ENCODE data around the gene ACAD11. TPM values are rescaled to one million over a fixed set of nuclear protein-coding genes. Genes with fewer than 3 reads are reported as not detected.

The ACAD11 gene
- total RNA-seq, 1 donor from 2014 or later = 26.5 TPM

DNA sequence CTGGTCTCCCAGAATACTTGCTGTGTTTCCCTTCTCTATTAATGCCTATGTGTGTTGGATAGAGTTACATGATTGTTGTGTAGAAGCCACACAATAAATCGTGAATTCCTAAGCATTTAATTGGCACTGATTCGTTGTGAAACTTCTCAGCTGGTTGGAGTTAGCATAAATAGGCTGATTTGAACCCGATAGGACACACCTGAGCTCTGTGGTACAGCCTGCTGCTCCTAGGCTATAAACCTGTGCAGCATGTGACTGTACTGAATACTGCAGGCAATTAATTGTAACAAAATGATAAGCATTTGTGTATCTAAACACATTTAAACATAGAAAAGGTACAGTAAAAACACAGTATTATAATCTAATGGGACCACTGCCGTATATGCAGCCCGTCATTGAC is 4.9 kb downstream of the ACAD11 start:
- intact Hi-C loops (cut with DNase I) = no loop called here
- Histone ChIP-seq H3K4me3 (no peak overlapping the region), H3K4me1 (peaks cover 10% of the 10 kb centered on the region), H3K27me3 (no peaks in the 10 kb centered on the region), H3K9me3 (no peaks in the 10 kb centered on the region), H3K27ac (no peak overlapping the region), H3K36me3 (no peaks in the 10 kb centered on the region)
- no peak for DNase-seq (ENCODE audit: extremely low spot score in 2 of 2)
- no peak for TF ChIP-seq POLR2AphosphoS5 (IDR thresholded peaks at IDR 0.05; ENCODE audit: insufficient read depth in 1 of 2, low read depth in 1 of 2)
- TF ChIP-seq POLR2A (IDR thresholded peaks at IDR 0.05) = no peak
- TF ChIP-seq, protein P1, sequence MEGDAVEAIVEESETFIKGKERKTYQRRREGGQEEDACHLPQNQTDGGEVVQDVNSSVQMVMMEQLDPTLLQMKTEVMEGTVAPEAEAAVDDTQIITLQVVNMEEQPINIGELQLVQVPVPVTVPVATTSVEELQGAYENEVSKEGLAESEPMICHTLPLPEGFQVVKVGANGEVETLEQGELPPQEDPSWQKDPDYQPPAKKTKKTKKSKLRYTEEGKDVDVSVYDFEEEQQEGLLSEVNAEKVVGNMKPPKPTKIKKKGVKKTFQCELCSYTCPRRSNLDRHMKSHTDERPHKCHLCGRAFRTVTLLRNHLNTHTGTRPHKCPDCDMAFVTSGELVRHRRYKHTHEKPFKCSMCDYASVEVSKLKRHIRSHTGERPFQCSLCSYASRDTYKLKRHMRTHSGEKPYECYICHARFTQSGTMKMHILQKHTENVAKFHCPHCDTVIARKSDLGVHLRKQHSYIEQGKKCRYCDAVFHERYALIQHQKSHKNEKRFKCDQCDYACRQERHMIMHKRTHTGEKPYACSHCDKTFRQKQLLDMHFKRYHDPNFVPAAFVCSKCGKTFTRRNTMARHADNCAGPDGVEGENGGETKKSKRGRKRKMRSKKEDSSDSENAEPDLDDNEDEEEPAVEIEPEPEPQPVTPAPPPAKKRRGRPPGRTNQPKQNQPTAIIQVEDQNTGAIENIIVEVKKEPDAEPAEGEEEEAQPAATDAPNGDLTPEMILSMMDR (IDR thresholded peaks at IDR 0.05) = no peak

DNA sequence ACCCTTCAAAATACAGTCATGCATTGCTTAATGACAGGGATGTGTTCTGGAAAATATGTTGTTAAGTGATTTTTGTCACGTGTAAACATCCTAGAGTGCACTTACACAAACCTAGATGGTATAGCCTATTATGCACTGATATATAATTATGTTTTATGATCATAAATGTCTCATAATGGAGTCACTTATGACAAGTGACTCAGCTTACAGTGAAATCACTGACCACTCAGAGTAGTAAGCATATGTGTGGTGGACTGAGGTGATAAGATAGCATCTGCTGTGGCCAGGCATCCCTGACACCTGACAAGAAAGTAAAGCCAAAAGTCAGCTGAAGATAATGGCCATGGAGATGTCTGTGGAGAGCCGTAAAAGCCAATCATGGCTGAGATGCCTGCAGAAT is 5.4 kb downstream of the ACAD11 start:
- peaks cover 9% of the 10 kb centered on the region for H3K4me1 ChIP-seq
- intact Hi-C loops (cut with DNase I) = no loop called here
- no peak for DNase-seq (ENCODE audit: extremely low spot score in 2 of 2)

DNA sequence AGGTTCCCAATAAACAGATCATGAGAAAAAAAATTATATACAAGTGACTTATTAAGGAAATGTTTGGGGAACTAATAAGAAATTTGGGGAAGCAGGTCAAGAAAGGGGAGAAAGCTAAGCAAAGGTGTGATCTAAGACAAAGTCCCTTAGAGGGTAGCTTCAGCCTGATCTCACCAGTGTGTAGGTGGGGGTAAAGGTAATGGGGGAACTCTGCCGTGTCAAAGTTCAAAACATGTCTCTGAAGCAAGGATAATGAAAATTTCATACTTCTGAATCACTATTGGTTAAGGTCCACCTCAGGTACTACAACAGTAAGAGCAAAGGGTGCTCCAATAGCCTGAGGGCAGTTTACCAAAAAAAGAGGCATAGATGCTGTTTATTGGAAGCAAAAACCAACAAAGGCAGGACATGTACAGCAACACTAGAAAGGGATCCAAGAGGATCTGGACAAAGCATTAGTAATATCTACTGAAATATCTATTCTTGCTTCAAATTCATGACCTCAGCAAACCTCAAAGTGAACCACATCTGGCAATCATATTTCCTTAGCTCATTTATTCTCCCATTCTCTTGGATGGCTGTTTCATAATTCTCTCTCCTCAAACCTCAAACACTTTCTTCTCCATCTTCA is 6.9 kb downstream of the ACAD11 start:
- Histone ChIP-seq H3K4me3 (no peak overlapping the region), H3K36me3 (no peaks in the 10 kb centered on the region), H3K4me1 (no peaks in the 10 kb centered on the region), H3K27me3 (no peaks in the 10 kb centered on the region), H3K9me3 (no peaks in the 10 kb centered on the region), H3K27ac (no peak overlapping the region)
- no peak for DNase-seq (ENCODE audit: extremely low spot score in 2 of 2)
- intact Hi-C loops (cut with DNase I) = no loop called here
- TF ChIP-seq POLR2A (IDR thresholded peaks at IDR 0.05) (no peak), POLR2AphosphoS5 (IDR thresholded peaks at IDR 0.05; ENCODE audit: insufficient read depth in 1 of 2, low read depth in 1 of 2) (no peak)
- TF ChIP-seq, protein P1 (IDR thresholded peaks at IDR 0.05) = no peak

More for the DNA sequence above, 5.4 kb downstream of the ACAD11 start:
- no peaks in the 10 kb centered on the region for H3K9me3 ChIP-seq
- H3K4me3 ChIP-seq = no peak overlapping the region
- no peaks in the 10 kb centered on the region for H3K36me3 ChIP-seq
- no peaks in the 10 kb centered on the region for H3K27me3 ChIP-seq
- no peak for TF ChIP-seq POLR2AphosphoS5 (IDR thresholded peaks at IDR 0.05; ENCODE audit: insufficient read depth in 1 of 2, low read depth in 1 of 2)
- TF ChIP-seq, protein P1 (IDR thresholded peaks at IDR 0.05) = no peak
- TF ChIP-seq POLR2A (IDR thresholded peaks at IDR 0.05) = no peak
- H3K27ac ChIP-seq = no peak overlapping the region

DNA sequence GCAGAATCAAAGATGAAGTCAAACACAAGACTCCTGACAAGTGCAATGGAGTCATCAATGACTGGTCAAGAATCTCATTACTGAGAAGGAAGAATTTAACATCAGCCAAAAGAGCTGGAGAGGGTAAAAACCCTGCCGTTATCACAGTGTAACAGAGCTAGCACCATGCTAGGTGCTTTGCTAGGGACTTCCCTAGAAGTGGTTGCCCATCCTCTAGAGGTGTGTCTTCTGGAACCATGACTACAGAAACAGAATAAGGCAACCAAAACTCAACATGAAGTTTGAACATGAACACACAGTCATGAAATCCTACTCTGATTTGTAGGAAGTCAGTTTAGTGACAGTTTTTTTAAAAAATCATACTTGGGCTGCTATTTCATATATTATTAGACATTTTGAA is 9.5 kb downstream of the ACAD11 start:
- Histone ChIP-seq H3K4me1 (no peaks in the 10 kb centered on the region), H3K27me3 (no peaks in the 10 kb centered on the region), H3K27ac (no peak overlapping the region), H3K9me3 (no peaks in the 10 kb centered on the region), H3K36me3 (no peaks in the 10 kb centered on the region), H3K4me3 (no peak overlapping the region)
- DNase-seq (ENCODE audit: extremely low spot score in 2 of 2) = no peak
- TF ChIP-seq POLR2A (IDR thresholded peaks at IDR 0.05) (no peak), POLR2AphosphoS5 (IDR thresholded peaks at IDR 0.05; ENCODE audit: insufficient read depth in 1 of 2, low read depth in 1 of 2) (no peak)
- TF ChIP-seq, protein P1 (IDR thresholded peaks at IDR 0.05) = no peak
- intact Hi-C loops (cut with DNase I) = no loop called here

DNA sequence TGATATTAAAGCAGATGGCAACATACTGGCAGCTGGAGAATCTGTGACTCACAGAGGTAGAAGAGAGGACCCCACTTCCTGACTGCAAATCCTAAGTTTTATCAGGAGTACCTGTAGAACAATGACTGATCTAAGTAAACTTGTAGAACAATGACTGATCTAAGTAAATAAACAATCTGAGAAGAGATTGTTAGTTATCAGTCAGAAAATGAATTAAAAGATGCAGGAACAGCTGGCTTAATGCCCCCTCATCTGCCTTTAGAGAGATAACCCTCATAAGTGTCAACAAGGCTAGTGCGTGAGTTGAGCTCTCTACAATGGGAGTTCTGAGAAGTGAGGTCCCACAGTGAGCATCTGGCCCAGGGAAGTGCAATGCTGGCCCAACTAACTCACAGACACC is 14.6 kb downstream of the ACAD11 start:
- intact Hi-C loops (cut with DNase I) = no loop called here

More for the DNA sequence above, 14.6 kb downstream of the ACAD11 start:
- no peak overlapping the region for H3K4me3 ChIP-seq
- H3K9me3 ChIP-seq = no peaks in the 10 kb centered on the region
- no peaks in the 10 kb centered on the region for H3K4me1 ChIP-seq
- H3K27ac ChIP-seq = no peak overlapping the region
- no peak for TF ChIP-seq POLR2A (IDR thresholded peaks at IDR 0.05)
- no peak for TF ChIP-seq POLR2AphosphoS5 (IDR thresholded peaks at IDR 0.05; ENCODE audit: insufficient read depth in 1 of 2, low read depth in 1 of 2)
- TF ChIP-seq, protein P1 (IDR thresholded peaks at IDR 0.05) = no peak
- no peaks in the 10 kb centered on the region for H3K27me3 ChIP-seq
- no peaks in the 10 kb centered on the region for H3K36me3 ChIP-seq
- no peak for DNase-seq (ENCODE audit: extremely low spot score in 2 of 2)
